ACC112 (cell line): ENCODE data around the gene DGKA.
A peak's percentile ranks its signal among the peaks of the same experiment; 100 is the strongest.
"Not testable (repeated sequence)": the region's sequence is repeated elsewhere in the genome, so short reads cannot be mapped to it uniquely, and the experiment has no call there.

Source experiments
- H2AFZ ChIP-seq: fragments of 200-600 bp; sonication (generic); one replicate; pipeline ENCODE4 v1.6.0; 2017; ENCODE audit warnings: antibody characterized with exemption, low read length; ENCODE audit not compliant: unreplicated experiment
- H3K27ac ChIP-seq: fragments of 200-600 bp; sonication (generic); 2 replicates; pipeline ENCODE4 v1.5.1; 2014; ENCODE audit warnings: low read depth, mild to moderate bottlenecking, antibody characterized with exemption, low read length, moderate library complexity
- H3K27me3 ChIP-seq: fragments of 200-600 bp; sonication (generic); 2 replicates; pipeline ENCODE4 v1.6.1; 2014; ENCODE audit warnings: mild to moderate bottlenecking, antibody characterized with exemption, low read length, moderate library complexity, mixed read lengths; ENCODE audit not compliant: insufficient read depth
- H3K36me3 ChIP-seq: fragments of 200-600 bp; sonication (generic); 2 replicates; pipeline ENCODE4 v1.6.1; 2016; ENCODE audit warnings: mild to moderate bottlenecking, antibody characterized with exemption, low read length, moderate library complexity, mixed read lengths; ENCODE audit not compliant: insufficient read depth
- H3K4me1 ChIP-seq: fragments of 200-600 bp; sonication (generic); one replicate; pipeline ENCODE4 v1.6.1; 2016; ENCODE audit warnings: low read length, mixed read lengths; ENCODE audit not compliant: insufficient read depth, unreplicated experiment, control insufficient read depth
- H3K4me3 ChIP-seq: fragments of 200-600 bp; sonication (generic); 2 replicates; pipeline ENCODE4 v1.5.1; 2014; ENCODE audit warnings: mild to moderate bottlenecking, low read depth, low read length
- H3K79me2 ChIP-seq: fragments of 200-600 bp; sonication (generic); one replicate; pipeline ENCODE4 v1.6.0; 2016; ENCODE audit warnings: low read length; ENCODE audit not compliant: control insufficient read depth, unreplicated experiment, insufficient read depth

The DGKA gene

DNA sequence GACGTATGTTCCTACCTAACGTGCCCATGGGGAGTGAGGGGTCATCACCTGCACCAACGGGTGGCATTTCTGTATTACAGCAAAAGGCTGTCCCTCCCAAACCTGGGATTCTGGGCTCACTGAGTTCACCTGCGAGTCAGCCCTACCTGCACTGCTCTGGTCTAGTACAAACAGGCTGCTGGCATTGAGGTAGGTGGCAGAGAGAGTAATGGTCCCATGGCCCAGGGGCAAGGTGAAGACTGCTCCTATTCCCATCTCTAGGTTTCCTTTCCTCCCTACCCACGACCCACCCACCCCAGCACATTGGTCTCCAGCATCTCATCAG lies 66.5 kb downstream of the DGKA start:
- 0 out of 2 replicates have a peak, but pooled peaks cover 4% of the 10 kb centered on the region for H3K36me3 ChIP-seq
- H3K4me1 ChIP-seq: no peaks in the 10 kb centered on the region
- H3K27ac ChIP-seq: no peak overlapping the region
- no peaks in the 10 kb centered on the region for H3K79me2 ChIP-seq
- peak overlapping the region; percentile 79 for H3K4me3 ChIP-seq
- no peaks in the 10 kb centered on the region for H3K27me3 ChIP-seq
- H2AFZ ChIP-seq: no peak overlapping the region

DNA sequence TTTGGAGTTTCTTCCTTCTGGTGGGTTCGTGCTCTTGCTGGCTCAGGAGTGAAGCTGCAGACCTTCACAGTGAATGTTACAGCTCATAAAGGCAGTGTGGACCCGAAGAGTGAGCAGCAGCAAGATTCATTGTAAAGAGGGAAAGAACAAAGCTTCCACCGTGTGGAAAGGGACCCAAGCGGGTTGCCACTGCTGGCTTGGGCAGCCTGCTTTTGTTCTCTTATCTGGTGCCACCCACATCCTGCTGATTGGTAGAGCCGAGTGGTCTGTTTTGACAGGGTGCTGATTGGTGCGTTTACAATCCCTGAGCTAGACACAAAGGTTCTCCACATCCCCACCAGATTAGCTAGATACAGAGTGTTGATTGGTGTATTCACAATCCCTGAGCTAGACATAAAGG lies 68.6 kb downstream of the DGKA start:
- not testable (repeated sequence) for H3K79me2 ChIP-seq, H3K36me3 ChIP-seq, H3K27me3 ChIP-seq, H3K4me1 ChIP-seq, H3K4me3 ChIP-seq, H3K27ac ChIP-seq, H2AFZ ChIP-seq

DNA sequence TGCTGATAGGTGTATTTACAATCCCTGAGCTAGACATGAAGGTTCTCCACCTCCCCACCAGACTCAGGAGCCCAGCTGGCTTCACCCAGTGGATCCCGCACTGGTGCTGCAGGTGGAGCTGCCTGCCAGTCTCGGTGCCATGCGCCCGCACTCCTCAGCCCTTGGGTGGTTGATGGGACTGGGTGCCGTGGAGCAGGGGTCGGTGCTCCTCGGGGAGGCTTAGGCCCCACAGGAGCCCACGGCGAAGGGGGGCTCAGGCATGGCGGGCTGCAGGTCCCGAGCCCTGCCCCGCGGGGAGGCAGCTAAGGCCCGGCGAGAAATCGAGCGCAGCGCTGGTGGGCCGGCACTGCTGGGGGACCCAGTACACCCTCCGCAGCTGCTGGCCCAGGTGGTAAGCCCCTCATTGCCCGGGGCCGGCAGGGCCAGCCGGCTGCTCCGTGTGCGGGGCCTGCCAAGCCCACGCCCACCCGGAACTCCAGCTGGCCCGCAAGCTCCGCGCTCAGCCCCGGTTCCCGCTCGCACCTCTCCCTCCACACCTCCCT lies 69.1 kb downstream of the DGKA start:
- not testable (repeated sequence) for H3K4me1 ChIP-seq, H3K79me2 ChIP-seq, H3K4me3 ChIP-seq, H3K27me3 ChIP-seq, H3K36me3 ChIP-seq, H3K27ac ChIP-seq, H2AFZ ChIP-seq

DNA sequence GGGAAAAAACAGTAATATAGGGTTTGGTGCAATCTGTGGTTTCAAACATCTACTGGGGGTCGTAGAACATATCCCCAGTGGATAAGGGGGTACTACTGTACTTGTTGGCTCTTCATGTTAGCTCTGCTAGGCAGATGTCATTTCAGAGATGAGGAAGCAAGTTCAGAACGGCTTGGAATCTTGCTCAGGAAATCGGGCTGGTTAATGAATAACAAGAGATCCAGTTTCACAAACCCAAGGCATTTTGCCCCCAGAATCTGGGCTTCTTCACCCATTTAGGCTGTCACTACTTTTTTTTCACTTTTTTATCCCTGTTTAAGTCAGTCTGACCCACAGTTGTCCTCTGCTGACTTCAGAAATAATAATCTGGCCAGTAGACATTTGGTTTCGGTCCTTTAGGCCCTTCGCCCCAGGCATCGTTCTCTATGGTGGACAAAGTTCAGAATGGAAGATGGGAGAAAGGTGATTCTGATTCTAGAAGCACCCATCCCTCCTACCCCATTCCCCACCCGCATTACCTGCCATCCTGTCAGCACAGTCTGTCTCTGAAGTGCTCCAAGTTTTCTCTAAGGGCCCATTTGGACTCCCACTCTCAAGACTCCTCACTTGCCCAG lies 70.6 kb downstream of the DGKA start:
- Histone ChIP-seq H3K4me1 (no peaks in the 10 kb centered on the region), H3K79me2 (no peaks in the 10 kb centered on the region), H3K36me3 (no peaks in the 10 kb centered on the region), H2AFZ (no peak overlapping the region), H3K27me3 (no peaks in the 10 kb centered on the region), H3K4me3 (no peak overlapping the region), H3K27ac (no peak overlapping the region)

DNA sequence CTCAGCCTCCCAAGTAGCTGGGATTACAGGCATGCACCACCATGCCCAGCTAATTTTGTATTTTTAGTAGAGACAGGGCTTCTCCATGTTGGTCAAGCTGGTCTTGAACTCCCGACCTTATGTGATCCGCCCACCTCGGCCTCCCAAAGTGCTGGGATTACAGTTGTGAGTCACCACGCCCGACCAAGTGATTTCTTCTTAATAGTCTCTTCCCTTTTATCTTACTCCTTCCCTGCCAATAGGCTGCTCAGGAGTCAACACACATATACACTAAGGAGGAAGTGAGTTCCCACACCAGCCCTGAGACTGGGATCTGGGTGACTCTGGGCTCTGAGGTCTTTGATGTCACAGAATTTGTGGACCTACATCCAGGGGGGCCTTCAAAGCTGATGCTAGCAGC lies 72.4 kb downstream of the DGKA start:
- H3K79me2 ChIP-seq, H3K27me3 ChIP-seq, H3K27ac ChIP-seq, H3K4me1 ChIP-seq, H3K36me3 ChIP-seq, H3K4me3 ChIP-seq, H2AFZ ChIP-seq: not testable (repeated sequence)
